Mesenchymal stem cell (in vitro differentiated cells and primary cell): Measurements from ENCODE around the gene CERKL.

Experiments
- DNase-seq: peaks from one replicate; pipeline ENCODE4 v3.0.0-alpha.2; 2013
- H2AFZ ChIP-seq: one replicate; pipeline ENCODE4 v1.6.1; 2013; ENCODE audit warnings: low read depth, mild to moderate bottlenecking, control low read depth, inconsistent platforms, low read length, moderate library complexity
- H2AK5ac ChIP-seq: 2 replicates; pipeline ENCODE4 v1.6.1; 2013; ENCODE audit warnings: low read length, moderate library complexity, mild to moderate bottlenecking, inconsistent platforms; ENCODE audit not compliant: severe bottlenecking
- H2BK120ac ChIP-seq: one replicate; pipeline ENCODE4 v1.6.1; 2013; ENCODE audit warnings: low read depth, mild to moderate bottlenecking, inconsistent platforms, low read length, moderate library complexity
- H2BK12ac ChIP-seq, 2 experiments: one replicate each; pipeline ENCODE4 v1.6.1; 2013; ENCODE audit warnings: inconsistent platforms in 2 of 2, low read length in 2 of 2, mild to moderate bottlenecking in 2 of 2, moderate library complexity in 2 of 2, control low read depth in 1 of 2
- H2BK15ac ChIP-seq: one replicate; pipeline ENCODE4 v1.6.1; 2013; ENCODE audit warnings: mild to moderate bottlenecking, low read depth, inconsistent platforms; ENCODE audit not compliant: poor library complexity, severe bottlenecking
- H2BK5ac ChIP-seq: 2 replicates; pipeline ENCODE4 v1.6.1; 2013; ENCODE audit warnings: low read depth, mild to moderate bottlenecking, low read length, control low read depth, inconsistent platforms; ENCODE audit not compliant: poor library complexity, severe bottlenecking
- H3K14ac ChIP-seq, 2 experiments: one replicate each; pipeline ENCODE4 v1.6.1; 2013; ENCODE audit warnings: inconsistent platforms in 2 of 2, low read length in 2 of 2, control low read depth in 1 of 2, mild to moderate bottlenecking in 1 of 2, moderate library complexity in 1 of 2
- H3K18ac ChIP-seq, 2 experiments: one replicate each; pipeline ENCODE4 v1.6.1; 2013; ENCODE audit warnings: inconsistent platforms in 2 of 2, low read length in 2 of 2, control low read depth in 1 of 2, low read depth in 1 of 2, mild to moderate bottlenecking in 1 of 2
- H3K23ac ChIP-seq, 2 experiments: one replicate each; pipeline ENCODE4 v1.6.1; 2013; ENCODE audit warnings: inconsistent platforms in 2 of 2, low read length in 2 of 2, mild to moderate bottlenecking in 2 of 2, moderate library complexity in 2 of 2, control low read depth in 1 of 2
- H3K27ac ChIP-seq: 2 replicates; pipeline ENCODE4 v1.5.1; 2013; ENCODE audit warnings: mild to moderate bottlenecking, moderate library complexity, low read length, control low read depth, inconsistent platforms; ENCODE audit not compliant: poor library complexity, severe bottlenecking
- H3K27me3 ChIP-seq, 2 experiments: 2 replicates each; pipeline versions ENCODE4 v1.6.1 to v1.7.0; 2013; ENCODE audit warnings: low read length in 2 of 2, mild to moderate bottlenecking in 2 of 2, moderate library complexity in 2 of 2, control low read depth in 1 of 2, inconsistent platforms in 1 of 2; ENCODE audit not compliant: control insufficient read depth in 1 of 2, insufficient read depth in 1 of 2
- H3K36me3 ChIP-seq, 2 experiments: 2 replicates each; pipeline versions ENCODE4 v1.6.1 to v1.7.0; 2013; ENCODE audit warnings: low read length in 2 of 2, control low read depth in 1 of 2, inconsistent platforms in 1 of 2, low read depth in 1 of 2, mild to moderate bottlenecking in 1 of 2; ENCODE audit not compliant: insufficient read depth in 2 of 2, control insufficient read depth in 1 of 2
- H3K4ac ChIP-seq, 2 experiments: one replicate each; pipeline ENCODE4 v1.6.1; 2013; ENCODE audit warnings: inconsistent platforms in 2 of 2, low read length in 2 of 2, mild to moderate bottlenecking in 2 of 2, moderate library complexity in 2 of 2, control low read depth in 1 of 2, low read depth in 1 of 2
- H3K4me1 ChIP-seq: 2 replicates; pipeline ENCODE4 v1.6.1; 2013; ENCODE audit warnings: low read depth, low read length, control low read depth; ENCODE audit not compliant: control insufficient read depth, insufficient read depth
- H3K4me2 ChIP-seq: 2 replicates; pipeline ENCODE4 v1.6.1; 2013; ENCODE audit warnings: low read length, mild to moderate bottlenecking, inconsistent platforms; ENCODE audit not compliant: poor library complexity, severe bottlenecking
- H3K4me3 ChIP-seq, 2 experiments: 2 replicates each; pipeline versions ENCODE4 v1.5.1 to v1.7.0; 2013; ENCODE audit warnings: low read length in 2 of 2, mild to moderate bottlenecking in 2 of 2, control low read depth in 1 of 2, low read depth in 1 of 2; ENCODE audit not compliant: insufficient read depth in 1 of 2
- H3K79me1 ChIP-seq: replicated peaks from 2 replicates; pipeline ENCODE4 v1.6.1; 2013; ENCODE audit warnings: mild to moderate bottlenecking, control low read depth, low read length, inconsistent platforms; ENCODE audit not compliant: poor library complexity, severe bottlenecking
- H3K9ac ChIP-seq: 2 replicates; pipeline ENCODE4 v1.7.0; 2013; ENCODE audit warnings: mild to moderate bottlenecking, low read length, moderate library complexity
- H3K9me3 ChIP-seq: 2 replicates; pipeline ENCODE4 v1.7.0; 2013; ENCODE audit warnings: mild to moderate bottlenecking, low read length; ENCODE audit not compliant: control insufficient read depth
- H4K8ac ChIP-seq: one replicate; pipeline ENCODE4 v1.6.1; 2013; ENCODE audit warnings: inconsistent platforms, mild to moderate bottlenecking, low read length, moderate library complexity
- H4K91ac ChIP-seq: one replicate; pipeline ENCODE4 v1.6.1; 2013; ENCODE audit warnings: mild to moderate bottlenecking, low read length, inconsistent platforms
- WGBS: methylation state at CpG from one replicate; pipeline ENCODE4 v1.1.7; 2013; ENCODE audit warnings: mixed read lengths; 5-methylcytosine and 5-hydroxymethylcytosine counted together

CERKL gene

DNA sequence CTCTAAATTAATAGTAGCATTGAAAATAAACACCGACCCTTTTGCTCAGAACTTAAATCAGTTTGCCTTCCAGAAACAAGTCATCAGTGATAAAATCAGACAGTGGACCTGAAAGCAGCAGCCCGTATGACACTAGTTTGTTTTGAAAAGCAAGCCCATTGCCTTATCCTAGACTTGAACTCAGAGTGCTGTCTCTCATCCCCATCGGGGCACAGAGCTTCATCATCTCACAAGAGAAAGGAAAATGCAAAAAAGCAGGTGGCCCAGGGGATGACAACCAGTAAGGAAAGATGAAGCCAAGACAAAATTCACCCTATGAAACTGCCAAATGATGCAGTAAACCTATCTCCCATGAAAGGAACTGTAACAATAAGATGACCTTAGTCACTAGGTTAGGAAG lies 71.2 kb downstream of the CERKL start:
- H2BK120ac ChIP-seq: no peak overlapping the region
- H2AK5ac ChIP-seq: peak overlapping the region; percentile 78
- no peak overlapping the region for H3K14ac ChIP-seq
- H3K4ac ChIP-seq: no peak overlapping the region
- H2BK12ac ChIP-seq: no peak overlapping the region
- H2BK5ac ChIP-seq: peak overlapping the region; percentile 79
- peak overlapping the region; percentile 53 for H3K27ac ChIP-seq
- no peak overlapping the region for H3K4me3 ChIP-seq
- no peaks in the 10 kb centered on the region for H3K79me1 ChIP-seq
- H3K36me3 ChIP-seq: no peaks in the 10 kb centered on the region
- H2AFZ ChIP-seq: no peak overlapping the region
- H3K4me1 ChIP-seq: peaks cover 3% of the 10 kb centered on the region
- H3K4me2 ChIP-seq: no peak overlapping the region
- H3K18ac ChIP-seq: no peak overlapping the region
- DNase-seq: no peak
- no peaks in the 10 kb centered on the region for H3K9me3 ChIP-seq
- no peak overlapping the region for H4K91ac ChIP-seq
- WGBS: 65% methylated on average over 3 of the region's 3 CpGs
- no peak overlapping the region for H2BK15ac ChIP-seq
- no peak overlapping the region for H3K23ac ChIP-seq
- no peak overlapping the region for H4K8ac ChIP-seq
- H3K27me3 ChIP-seq: peaks cover 0 to 5% of the 10 kb centered on the region in 2 experiments
- H3K9ac ChIP-seq: no peak overlapping the region

GRCh38 chr2:181581534-181581933 lies 75.4 kb downstream of the CERKL start:
- Histone ChIP-seq H2BK5ac (no peak overlapping the region), H2BK120ac (no peak overlapping the region), H3K79me1 (no peaks in the 10 kb centered on the region), H2AK5ac (no peak overlapping the region), H3K27me3 (peaks cover 3 to 15% of the 10 kb centered on the region in 2 experiments), H3K27ac (no peak overlapping the region), H3K23ac (no peak overlapping the region), H2AFZ (no peak overlapping the region), H4K8ac (no peak overlapping the region), H2BK12ac (no peak overlapping the region), H3K9me3 (no peaks in the 10 kb centered on the region), H3K14ac (no peak overlapping the region), H3K36me3 (no peaks in the 10 kb centered on the region), H4K91ac (no peak overlapping the region), H3K4me3 (no peak overlapping the region), H2BK15ac (no peak overlapping the region), H3K4me2 (no peak overlapping the region), H3K4me1 (peaks cover 2% of the 10 kb centered on the region), H3K4ac (no peak overlapping the region), H3K9ac (no peak overlapping the region), H3K18ac (no peak overlapping the region)
- WGBS: 90% methylated on average over 2 of the region's 2 CpGs
- no peak for DNase-seq

GRCh38 chr2:181578829-181579228 lies 78.1 kb downstream of the CERKL start:
- H2BK12ac ChIP-seq: no peak overlapping the region
- H3K14ac ChIP-seq: no peak overlapping the region
- peaks cover 2% of the 10 kb centered on the region for H3K4me1 ChIP-seq
- H2AK5ac ChIP-seq: no peak overlapping the region
- no peak for DNase-seq
- no peak overlapping the region for H2AFZ ChIP-seq
- no peaks in the 10 kb centered on the region for H3K9me3 ChIP-seq
- H3K4me2 ChIP-seq: no peak overlapping the region
- H3K9ac ChIP-seq: no peak overlapping the region
- no peak overlapping the region for H3K4ac ChIP-seq
- H2BK5ac ChIP-seq: no peak overlapping the region
- no peak overlapping the region for H4K91ac ChIP-seq
- H2BK15ac ChIP-seq: no peak overlapping the region
- H3K36me3 ChIP-seq: no peaks in the 10 kb centered on the region
- WGBS: 100% methylated on average over 2 of the region's 3 CpGs
- peaks cover 3 to 17% of the 10 kb centered on the region in 2 experiments for H3K27me3 ChIP-seq
- H3K18ac ChIP-seq: no peak overlapping the region
- no peak overlapping the region for H3K27ac ChIP-seq
- H3K4me3 ChIP-seq: no peak overlapping the region
- H3K79me1 ChIP-seq: no peaks in the 10 kb centered on the region
- no peak overlapping the region for H2BK120ac ChIP-seq
- no peak overlapping the region for H4K8ac ChIP-seq
- H3K23ac ChIP-seq: no peak overlapping the region

- Histone ChIP-seq H3K14ac (no peak overlapping the region), H3K27ac (no peak overlapping the region), H2BK120ac (no peak overlapping the region), H3K23ac (no peak overlapping the region), H3K79me1 (no peaks in the 10 kb centered on the region), H3K9me3 (no peaks in the 10 kb centered on the region), H4K8ac (no peak overlapping the region), H2BK12ac (no peak overlapping the region), H2BK15ac (no peak overlapping the region), H2AK5ac (no peak overlapping the region), H2BK5ac (no peak overlapping the region), H4K91ac (no peak overlapping the region), H3K4me3 (no peak overlapping the region), H2AFZ (no peak overlapping the region), H3K4me2 (no peak overlapping the region), H3K4me1 (peaks cover 2% of the 10 kb centered on the region), H3K36me3 (no peaks in the 10 kb centered on the region), H3K4ac (no peak overlapping the region), H3K27me3 (peaks cover 3 to 15% of the 10 kb centered on the region in 2 experiments), H3K18ac (no peak overlapping the region), H3K9ac (no peak overlapping the region)
- 83% methylated on average over 5 of the region's 5 CpGs for WGBS
- no peak for DNase-seq
Observed at GRCh38 chr2:181576431-181576830, 80.5 kb downstream of the CERKL start.
